HK-2 (cell line): Measurements from ENCODE around the gene PIAS3.

Experiments used
- DNase-seq: peaks from one replicate; pipeline ENCODE4 v3.0.0-alpha.2; 2018; ENCODE audit not compliant: unreplicated experiment

Gene PIAS3

DNA sequence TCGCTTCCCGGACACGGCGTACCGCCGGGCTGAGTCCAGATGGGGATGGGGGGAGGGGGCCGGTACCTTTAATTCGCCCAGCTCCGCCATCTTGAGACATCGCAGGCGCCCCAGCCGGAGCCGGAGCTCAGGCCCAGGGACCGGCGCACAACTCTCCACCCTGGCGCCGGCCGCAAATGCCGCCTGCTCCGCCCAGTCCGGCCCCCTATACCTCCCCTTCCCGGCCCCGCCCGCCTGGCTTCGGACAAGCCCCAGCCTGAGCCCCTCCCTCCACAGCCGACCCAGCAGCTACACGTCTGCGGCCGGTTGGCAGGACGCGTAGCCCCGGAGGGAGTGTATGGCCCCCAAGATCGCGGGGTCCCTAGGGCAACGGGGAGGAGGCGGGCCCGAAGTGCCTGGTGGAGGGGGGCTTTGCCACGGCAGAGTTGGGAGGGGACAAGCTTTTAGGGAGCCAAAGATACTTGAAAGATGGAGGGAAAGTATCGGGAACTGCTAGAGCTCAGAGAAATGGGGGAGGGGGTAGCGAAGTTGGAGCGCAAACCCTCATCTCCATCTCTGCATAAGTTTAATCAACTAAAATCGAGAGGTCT lies at the start of gene PIAS3:
Gene PIAS3 (minus strand): TSS at position 181 of the 590 bp plus-strand sequence. CDS start 91 bp downstream, at position 90.
- DNase-seq = peak; percentile 95

DNA sequence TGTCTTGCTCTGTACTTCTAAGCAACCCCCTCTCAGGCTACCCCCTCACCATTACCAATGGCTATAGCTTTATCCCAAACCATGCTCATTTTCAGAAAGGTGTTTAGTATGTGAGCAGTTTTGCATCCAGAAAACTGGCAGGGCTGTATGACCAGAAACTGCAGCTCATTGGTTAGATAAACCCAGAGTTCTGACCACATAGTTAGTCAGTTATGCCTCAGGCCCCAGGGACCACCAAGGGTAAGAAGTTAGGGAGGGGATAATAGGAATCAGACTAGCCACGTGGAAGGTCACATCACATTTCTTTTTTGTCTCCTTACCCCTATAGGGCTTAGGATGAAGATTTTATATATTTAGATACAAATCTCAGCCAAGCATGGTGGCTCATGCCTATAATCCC lies 49.8 kb upstream of the PIAS3 start:
- DNase-seq = no peak

DNA sequence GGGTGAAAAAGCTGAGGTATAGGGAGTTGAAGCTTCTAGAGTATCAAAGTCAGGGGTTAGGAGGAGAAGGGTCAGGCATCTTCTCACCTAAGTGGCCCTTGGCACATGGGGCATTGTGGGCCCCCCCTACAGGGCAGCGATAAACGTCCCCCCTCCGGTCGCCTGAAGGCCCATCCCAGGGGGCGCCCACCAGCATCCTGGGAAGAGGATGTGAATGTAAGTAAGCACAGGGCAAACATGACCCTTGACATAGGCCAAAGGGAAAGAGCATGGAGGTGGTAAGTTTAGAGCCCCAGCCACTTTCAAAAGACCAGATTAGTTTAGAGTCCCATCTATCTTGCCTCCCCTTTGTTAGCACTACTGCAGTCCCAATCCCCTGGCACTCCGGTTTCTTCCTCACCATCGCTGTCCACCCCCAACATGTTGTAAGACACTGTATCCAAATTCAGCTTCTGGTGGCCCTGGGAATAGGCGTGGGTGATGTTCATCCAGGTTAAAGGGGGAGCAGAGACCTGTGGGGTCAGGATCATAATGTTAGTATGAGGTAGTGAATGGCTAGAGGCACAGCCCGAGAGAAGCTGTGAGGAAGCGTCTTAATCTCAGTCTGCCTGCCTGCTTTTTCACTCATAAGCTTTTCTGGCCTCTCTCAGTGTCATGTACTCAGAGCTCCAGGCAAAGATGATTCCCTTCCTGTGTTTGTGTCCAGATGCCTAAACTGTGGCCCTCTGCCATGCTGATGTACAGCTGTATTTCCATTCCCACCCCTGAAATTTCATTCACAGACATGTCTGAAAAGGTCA lies 48.3 kb upstream of the PIAS3 start:
- DNase-seq = no peak

DNA sequence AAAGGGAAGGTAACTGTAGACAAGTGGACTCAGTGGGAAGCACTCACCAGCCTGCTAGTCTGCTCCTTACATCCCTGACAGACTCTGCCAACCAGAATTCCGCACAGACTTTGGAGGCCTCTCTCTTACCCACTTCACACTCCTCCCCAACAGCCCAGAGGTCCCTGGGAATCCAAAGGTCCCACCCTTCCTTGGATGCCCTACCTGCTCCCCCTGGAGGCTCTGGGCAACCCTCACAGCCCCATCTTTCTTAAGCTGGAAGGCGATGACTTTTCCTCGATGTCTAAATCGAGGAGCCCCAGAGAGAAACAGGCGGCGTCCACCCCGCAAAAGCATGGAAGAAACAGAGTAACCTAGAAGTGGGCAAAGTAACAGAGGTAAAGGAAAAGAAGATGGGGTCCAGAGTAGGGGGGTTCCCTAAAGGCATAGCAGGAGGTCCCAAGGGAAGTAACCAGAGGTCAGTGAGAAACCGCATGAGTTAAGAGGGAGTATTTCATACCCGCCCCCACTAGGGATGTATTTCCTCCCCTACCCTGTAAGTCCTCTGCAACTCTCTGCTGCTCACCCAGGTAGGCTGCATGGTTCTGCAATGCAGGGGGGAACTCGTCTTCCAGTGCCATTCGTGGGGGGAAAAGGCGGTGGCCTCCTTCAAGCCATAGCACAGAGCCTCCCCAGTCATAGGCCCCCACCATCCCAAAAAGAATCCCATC lies 42.6 kb upstream of the PIAS3 start:
- DNase-seq = no peak

DNA sequence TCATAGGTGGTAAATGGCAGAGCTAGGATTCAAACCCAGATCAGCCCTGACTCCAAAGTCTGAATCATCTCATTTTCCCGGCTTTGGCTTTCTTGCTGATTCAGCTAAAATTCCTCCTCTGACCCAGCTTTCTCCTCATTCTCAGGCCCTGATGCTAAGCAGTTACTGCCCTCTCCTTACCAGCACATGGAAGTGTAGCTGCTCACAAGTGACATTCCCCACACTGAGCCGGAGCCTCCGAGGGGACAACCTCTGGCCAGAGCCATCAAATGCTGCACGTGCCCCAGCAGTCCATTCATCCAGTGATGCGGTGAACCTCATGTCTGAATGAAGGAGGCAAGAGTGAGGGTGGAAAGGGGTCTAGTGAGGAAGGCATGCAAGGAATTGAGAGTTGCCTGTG lies 39.9 kb upstream of the PIAS3 start:
- no peak for DNase-seq

DNA sequence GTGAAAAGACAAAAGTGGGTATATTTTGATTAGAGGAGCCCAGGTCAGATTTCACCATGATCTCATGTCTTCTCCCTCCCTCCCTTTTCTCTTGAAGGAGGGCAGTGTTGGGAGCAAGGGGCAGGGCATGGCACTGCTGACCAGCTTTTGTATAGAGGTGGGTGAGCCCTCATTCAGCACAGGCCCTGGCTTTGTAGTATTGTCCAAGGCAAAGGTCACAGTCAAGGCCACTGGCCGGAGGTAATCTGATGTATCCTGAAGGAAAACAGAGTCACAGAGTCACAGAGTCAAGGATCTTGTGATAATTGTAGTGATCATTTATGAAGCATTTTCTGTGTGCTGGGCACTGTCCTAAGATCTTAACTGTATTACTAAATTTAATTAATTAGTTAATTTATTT lies 39.1 kb upstream of the PIAS3 start:
- no peak for DNase-seq

DNA sequence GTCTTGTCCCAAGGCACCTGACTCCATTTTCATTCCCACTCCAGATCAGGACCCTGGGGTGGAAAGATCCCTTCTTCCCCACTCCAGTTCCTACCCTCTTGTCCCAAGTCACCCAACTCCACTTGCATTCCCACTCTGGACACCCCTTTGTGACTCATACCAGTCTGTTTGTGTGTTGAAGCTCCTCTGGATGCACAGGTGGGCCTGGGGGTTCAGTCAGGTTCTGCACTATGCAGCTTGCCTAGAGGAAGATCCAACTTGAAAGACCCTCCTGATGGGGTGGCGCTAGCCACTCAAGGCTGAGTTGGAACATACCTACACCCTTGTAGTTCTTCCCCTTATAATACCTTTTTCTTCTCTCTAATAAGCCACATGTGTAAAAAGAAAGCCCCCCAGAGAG lies 36.6 kb upstream of the PIAS3 start:
- DNase-seq = no peak

DNA sequence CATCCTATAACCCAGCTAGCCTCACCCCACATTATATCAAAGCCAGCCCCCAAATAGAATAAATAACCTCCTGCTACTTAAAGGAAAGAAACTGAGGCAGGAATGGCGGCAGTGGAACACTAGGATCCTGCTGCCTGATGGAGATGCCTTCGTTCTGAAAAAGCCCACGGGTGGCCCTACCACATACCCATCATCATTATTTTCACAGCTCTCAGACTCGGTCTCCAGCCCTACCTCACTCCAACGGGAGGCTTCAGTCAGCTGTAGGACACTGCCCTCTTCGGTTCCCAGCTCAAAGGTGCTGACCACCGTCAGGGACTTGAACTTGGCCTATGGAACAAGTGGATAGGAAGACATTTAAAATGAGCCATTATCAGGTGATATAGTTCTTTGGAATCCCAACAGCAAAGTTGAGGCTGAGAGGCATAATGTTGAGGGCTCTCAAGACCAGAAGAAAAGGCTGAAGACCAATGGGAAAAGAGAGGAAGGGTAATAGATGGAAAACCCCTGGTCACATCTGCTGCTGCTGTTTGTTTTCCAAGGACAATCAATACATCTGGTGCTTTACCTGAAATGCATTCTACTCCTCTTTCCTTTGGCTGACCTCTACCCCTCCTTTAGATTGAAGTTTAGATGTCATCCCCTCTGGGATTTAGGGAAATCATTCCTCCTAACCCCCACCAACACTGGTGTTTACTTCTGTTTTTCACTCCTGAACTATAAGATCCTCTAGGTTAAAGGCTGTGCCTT lies 34.6 kb upstream of the PIAS3 start:
- DNase-seq = no peak

DNA sequence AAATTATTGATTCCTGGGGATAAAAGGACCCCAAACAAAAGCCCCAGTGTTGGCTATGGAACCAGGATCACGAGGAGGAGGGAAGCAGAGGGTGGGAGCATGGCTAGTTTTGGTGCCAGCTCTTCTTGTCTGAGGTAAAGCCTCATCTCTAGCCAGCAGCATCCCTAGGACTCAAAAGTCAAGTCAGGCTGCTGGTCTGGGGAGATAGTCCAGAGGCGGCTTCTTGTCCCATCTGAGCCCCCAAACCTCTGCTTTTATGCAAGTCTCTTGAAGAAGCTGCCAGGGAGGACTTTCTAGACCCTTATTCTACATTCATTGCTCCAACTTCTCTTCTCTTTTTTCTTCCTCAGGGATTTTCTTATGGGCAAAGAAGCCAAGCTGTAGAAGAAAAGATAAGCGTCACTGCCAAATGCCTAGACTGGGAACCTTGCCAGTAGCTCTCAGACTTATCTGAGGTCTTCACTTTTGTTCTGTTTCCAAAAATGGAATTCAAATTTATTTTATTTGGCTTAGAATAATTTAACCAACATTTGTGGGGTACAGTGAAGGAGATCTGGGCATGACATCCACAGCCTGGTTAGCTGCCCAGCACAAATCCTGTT lies 33.7 kb upstream of the PIAS3 start:
- DNase-seq = no peak

DNA sequence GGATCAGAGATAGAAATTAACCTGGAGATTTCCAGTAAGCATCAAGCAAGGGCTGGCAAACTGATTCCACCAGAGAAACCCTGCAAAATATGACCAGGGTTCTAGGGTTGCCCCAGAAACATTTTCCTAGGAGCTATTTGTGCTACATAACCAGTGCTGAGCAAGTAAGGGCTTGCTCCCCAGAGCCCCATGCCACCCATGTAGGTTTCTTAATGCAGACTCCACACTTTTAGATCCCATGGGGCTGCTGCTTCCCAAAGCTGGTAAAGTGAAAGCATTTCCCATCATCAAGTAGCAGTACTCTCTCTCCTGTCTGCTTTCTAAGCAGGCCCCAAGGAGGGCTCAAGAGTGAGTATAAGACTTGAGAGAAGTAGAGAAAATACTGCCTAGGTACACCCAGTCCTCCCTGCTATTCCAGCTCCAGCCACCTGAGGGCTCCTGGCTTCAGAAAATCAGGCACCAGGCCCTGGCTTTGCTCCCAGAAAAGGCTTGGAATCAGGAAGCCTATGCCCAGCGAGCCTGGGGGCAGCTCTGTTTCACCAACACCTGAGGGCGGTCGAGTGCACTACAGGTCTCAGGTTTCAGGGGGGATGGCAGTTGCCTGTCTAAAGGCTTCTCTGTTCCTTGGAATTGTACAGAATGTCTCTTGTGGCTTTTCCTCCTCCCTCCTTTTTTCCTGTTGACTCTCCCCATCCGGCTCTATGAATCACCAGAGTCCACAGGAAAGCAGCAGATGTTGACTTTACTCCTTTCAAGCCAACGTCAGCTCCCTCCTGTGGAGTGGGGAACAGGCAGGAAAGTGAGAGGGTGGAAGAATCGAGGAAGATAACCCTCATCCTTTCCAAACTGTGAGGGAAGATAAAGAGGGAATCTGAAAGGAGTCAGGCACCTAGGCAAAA lies 33.0 kb upstream of the PIAS3 start:
- DNase-seq = peak; percentile 98

DNA sequence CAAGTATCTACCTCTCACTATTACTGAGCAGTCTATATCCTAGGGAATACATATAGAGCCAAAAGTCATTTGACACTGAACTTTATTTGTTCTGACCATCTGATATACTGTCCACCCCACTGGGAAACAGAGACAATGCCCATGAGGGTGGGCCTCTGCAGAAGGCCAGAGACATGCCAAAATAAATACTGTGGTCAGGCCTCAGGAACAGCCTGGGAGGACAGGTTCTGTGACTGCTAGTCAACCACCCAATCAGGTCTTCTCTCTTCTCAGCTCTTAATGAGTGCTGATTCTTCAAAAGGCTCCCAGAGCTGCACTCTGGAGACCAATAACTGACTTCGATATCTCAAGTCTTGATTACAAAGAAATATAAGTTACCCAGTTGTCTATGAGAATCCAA lies 32.3 kb upstream of the PIAS3 start:
- DNase-seq = no peak

DNA sequence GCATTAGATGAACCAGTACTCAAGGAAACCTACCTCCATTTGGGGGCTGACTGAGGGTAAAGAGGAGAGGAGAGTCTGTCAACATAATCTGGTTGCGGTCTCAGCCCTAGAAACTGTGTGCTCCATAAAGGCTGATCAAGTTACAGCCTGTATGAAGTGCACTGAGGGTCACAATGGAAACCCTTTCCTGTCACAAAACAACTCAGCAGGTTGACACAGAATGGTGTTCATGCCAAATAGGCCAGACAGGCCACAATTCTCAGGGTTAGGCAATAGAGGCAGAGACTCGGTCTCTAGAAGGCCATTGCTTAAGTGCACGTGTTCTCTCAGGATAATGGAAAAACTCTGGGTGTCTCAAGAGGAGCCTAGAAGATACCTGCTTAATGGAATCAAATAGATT lies 30.8 kb upstream of the PIAS3 start:
- DNase-seq = no peak

DNA sequence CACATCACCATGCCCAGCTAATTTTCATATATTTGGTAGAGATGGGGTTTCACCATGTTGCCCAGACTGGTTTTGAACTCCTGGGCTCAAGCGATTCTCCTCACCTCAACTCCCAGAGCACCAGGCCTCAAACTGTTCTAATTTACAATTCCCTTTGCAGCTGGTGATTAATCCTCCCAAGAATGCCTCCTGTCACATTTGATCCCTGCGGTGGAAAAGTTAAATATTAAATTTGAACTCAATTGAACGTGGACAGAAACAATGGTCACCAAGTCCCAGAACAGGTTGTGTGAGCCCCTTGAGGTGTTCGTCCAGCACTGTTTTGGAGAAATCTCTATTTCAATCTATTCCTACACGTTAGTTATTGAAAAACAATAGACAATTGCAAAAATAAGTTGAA lies 28.8 kb upstream of the PIAS3 start:
- peak; percentile 32 for DNase-seq

DNA sequence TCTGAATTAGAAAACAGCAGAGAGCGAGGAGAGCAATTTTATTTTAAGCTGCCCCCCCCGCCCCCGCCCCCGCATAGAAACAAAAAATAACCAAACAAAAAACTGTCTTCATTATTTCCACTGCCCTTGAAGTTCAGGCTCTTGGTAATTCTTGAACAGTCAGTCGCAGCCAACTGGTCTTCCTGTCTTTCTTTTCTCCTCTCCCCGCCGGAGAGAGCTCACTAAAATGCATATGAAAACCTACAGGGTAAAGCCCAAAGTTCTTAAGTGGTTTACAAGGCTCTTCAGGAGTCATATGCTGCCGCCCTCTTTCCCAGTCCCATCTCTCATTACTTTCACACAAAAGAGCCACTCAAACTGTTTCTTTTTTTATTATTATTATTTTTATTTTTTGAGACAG lies 27.9 kb upstream of the PIAS3 start:
- DNase-seq = no peak

DNA sequence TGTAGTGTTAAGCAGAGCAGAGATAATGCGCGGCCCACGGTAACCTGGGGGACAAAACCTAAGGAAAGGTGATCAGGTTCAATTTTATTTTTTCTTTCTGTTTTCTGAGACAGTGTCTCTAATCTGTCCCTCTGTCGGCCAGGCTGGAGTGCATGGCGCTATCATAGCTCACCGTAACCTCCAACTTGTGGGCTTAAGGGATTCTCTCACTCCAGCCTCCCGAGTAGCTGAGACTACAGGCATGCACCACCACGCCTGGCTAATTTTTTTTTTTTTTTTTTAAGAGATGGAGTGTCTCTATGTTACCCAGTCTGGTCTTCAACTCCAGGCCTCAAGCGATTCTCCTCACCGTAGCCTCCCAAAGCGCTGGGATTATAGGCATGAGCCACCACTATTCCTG lies 27.5 kb upstream of the PIAS3 start:
- no peak for DNase-seq

DNA sequence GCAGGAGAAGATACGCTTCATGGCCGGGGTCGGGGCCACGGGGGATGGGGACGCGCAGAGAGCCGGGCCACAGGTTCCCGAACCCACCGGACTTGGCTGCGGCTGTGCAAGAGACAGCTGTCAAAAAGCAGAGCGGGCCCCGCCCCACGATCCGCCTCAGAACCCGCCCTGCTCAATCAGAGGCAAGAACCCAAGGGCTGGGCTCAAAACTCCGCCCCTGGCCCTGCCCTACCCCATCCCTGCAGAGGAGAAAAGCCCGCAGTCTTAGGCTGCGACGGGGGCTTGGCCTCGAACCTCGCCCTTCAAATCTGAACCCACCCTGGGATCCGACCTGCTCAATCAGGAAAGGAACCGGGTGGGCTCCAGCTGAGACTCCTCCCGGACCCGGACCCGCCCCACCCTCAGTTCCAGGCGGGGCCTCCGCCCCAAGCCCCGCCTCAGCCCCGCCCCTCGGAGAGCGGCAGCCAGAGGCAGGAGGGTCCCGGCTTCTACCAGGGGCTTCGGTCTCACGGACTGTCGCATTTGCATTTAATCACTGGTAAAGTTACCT lies 26.9 kb upstream of the PIAS3 start, which contains the start of gene ANKRD35:
Gene ANKRD35 (minus strand): TSS at position 129 of the 550 bp plus-strand sequence. CDS start 108 bp downstream, at position 21.
- DNase-seq = peak; percentile 28

DNA sequence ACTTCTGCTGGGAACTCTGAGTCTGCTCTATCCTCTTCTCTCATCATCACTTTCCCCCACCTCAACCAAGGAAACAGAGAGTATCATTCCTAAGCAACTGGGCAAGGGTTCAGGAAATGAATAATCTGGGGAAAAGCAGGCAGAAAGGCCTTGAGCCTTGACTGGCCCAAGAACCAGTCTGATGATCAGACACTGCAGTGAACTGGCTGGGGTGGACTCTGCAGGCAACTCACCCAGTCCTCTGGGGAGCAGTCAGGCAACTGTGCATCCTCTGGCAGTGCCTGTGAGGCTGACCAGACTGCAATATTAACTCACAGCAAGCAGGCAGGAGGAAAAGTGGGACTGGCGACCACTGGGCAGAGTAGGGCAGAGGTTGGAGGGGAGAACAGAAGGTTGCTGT lies 25.8 kb upstream of the PIAS3 start:
- no peak for DNase-seq

DNA sequence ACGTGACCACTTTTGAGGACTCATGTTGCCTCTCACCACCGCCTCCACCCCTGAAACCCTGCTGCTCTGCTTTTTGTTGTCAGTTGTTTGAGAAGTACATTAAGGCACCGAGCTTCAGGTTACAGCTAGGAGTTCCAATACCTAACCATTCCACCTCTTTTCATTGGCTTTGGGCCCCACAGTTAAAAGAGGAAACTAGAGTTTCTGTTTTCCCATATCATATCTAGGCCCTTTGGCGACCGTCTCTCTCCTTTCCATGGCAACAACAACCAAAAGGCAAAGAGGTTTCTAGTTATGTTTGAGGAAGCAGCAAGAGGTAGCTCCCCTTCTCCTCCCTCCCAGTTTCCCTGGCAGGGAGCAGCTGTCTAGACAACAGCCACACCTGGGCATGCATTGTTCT lies 20.9 kb upstream of the PIAS3 start:
- no peak for DNase-seq

DNA sequence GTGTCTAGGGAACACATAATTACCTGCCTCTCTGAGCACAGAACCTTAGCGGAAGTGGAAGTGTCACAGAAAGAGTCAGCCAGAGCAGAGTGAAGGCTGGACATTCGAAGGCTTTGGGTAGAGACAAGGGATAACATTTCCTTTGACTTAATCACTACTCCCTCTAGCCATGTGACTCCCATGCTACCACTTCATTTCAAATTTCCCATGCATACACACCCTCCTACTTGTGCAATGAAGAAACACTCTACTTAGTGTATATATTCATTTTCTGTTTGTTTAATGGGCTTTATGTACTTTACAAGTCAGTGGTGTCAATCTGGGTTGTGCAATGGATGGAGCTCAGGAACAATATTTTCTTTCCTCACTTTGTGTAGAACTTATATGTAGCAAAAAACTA lies 19.8 kb upstream of the PIAS3 start:
- no peak for DNase-seq

DNA sequence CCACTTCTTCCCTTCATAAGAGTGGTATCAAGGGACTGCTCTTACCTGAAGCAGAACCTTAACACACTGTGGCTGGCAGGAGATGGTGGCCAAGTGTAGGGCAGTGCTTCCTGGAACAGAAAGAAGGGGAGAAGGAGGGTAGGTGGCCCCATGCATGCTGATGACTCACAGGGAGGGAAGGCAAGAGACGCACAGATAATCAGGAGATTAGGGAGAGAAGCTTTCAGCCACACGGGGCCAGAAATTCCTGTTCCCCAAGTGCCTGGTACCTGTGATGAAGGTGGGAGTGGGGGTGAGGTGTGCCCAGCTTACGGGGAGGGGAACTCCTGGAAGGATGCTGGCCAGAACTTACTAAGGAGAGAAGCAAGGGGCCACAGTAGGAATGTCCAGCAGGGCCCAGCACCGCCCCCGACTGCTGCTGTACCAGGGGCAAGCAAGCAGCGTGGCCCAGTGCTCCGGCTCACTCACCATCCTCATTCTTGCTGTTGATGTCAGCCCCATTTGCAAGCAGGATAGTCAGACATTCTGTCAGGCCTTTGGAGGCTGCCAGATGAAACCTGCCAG lies 19.1 kb upstream of the PIAS3 start:
- peak; percentile 11 for DNase-seq
